Loucy (cell line): Measurements from ENCODE around the gene HS3ST4.

Experiments used
- EZH2phosphoT487 ChIP-seq: fragments of 200-600 bp; IDR thresholded peaks from 2 replicates; pipeline ENCODE4 v1.6.1; 2018; ENCODE audit warnings: antibody characterized with exemption, mild to moderate bottlenecking, moderate library complexity, borderline replicate concordance
- TF ChIP-seq, protein P1 (sequence below): fragments of 200-600 bp; sonication (generic); conservative IDR thresholded peaks from 2 replicates; pipeline ENCODE4 v1.5.1; 2014; ENCODE audit warnings: mild to moderate bottlenecking, antibody characterized with exemption, low read length

DNA sequence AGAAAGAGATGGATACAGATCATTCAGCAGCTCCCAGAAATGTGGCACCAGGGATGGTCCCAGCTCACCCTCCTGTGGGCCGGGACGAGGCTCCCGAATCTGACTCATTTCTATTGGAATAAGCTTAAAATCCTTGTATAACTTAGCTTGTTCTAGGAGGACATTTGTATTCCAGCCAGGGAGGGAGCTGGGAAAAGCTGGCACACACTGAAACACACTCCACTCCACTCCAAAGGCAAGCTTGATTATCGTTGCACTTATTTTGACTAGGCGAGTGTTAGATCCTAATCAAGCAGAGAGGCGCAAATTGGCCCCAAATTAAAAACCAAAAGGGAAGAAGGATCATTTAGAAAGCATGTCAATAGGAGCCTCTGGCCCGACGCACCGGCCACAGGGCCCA is 339.5 kb downstream of the HS3ST4 start:
- TF ChIP-seq, protein P1, sequence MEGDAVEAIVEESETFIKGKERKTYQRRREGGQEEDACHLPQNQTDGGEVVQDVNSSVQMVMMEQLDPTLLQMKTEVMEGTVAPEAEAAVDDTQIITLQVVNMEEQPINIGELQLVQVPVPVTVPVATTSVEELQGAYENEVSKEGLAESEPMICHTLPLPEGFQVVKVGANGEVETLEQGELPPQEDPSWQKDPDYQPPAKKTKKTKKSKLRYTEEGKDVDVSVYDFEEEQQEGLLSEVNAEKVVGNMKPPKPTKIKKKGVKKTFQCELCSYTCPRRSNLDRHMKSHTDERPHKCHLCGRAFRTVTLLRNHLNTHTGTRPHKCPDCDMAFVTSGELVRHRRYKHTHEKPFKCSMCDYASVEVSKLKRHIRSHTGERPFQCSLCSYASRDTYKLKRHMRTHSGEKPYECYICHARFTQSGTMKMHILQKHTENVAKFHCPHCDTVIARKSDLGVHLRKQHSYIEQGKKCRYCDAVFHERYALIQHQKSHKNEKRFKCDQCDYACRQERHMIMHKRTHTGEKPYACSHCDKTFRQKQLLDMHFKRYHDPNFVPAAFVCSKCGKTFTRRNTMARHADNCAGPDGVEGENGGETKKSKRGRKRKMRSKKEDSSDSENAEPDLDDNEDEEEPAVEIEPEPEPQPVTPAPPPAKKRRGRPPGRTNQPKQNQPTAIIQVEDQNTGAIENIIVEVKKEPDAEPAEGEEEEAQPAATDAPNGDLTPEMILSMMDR = no peak
- no peak for TF ChIP-seq EZH2phosphoT487
